ENCODE measurements around the gene QRICH2.
"Not testable (repeated sequence)": the region's sequence is repeated elsewhere in the genome, so short reads cannot be mapped to it uniquely, and the experiment has no call there.

The QRICH2 gene, protein sequence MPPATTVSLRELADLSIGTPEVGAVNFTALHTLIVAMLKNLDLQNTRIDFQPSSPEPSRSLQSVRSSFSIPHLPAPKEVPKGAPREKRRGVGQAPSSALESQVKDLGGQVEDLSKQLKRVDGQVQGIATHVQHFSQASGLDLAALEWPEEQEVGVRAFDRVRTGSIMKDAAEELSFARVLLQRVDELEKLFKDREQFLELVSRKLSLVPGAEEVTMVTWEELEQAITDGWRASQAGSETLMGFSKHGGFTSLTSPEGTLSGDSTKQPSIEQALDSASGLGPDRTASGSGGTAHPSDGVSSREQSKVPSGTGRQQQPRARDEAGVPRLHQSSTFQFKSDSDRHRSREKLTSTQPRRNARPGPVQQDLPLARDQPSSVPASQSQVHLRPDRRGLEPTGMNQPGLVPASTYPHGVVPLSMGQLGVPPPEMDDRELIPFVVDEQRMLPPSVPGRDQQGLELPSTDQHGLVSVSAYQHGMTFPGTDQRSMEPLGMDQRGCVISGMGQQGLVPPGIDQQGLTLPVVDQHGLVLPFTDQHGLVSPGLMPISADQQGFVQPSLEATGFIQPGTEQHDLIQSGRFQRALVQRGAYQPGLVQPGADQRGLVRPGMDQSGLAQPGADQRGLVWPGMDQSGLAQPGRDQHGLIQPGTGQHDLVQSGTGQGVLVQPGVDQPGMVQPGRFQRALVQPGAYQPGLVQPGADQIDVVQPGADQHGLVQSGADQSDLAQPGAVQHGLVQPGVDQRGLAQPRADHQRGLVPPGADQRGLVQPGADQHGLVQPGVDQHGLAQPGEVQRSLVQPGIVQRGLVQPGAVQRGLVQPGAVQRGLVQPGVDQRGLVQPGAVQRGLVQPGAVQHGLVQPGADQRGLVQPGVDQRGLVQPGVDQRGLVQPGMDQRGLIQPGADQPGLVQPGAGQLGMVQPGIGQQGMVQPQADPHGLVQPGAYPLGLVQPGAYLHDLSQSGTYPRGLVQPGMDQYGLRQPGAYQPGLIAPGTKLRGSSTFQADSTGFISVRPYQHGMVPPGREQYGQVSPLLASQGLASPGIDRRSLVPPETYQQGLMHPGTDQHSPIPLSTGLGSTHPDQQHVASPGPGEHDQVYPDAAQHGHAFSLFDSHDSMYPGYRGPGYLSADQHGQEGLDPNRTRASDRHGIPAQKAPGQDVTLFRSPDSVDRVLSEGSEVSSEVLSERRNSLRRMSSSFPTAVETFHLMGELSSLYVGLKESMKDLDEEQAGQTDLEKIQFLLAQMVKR (N-terminal part only)

DNA sequence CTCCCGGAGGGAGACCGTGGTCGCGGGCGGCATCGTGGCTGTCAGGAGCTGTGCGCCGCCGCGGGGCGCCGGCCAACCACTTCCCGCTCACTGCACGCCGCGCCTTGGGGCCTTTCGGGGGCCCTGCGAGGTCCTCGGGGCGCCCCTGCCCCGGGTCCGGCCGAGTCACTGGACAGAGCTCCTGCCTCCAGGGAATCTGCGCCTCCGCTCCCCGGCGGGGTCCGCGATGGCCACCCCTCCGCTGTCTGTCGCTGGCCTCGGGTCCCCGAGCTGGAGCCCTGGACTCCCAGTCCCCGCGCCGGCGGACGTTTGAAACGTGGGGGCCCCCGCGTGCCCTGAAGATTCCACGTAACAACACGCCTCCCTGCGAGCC lies at the start of gene QRICH2:
Gene QRICH2 (minus strand): TSS at position 311 of the 373 bp plus-strand sequence. CDS start 278 bp downstream, at position 33.
- no peak for FAIRE-seq

DNA sequence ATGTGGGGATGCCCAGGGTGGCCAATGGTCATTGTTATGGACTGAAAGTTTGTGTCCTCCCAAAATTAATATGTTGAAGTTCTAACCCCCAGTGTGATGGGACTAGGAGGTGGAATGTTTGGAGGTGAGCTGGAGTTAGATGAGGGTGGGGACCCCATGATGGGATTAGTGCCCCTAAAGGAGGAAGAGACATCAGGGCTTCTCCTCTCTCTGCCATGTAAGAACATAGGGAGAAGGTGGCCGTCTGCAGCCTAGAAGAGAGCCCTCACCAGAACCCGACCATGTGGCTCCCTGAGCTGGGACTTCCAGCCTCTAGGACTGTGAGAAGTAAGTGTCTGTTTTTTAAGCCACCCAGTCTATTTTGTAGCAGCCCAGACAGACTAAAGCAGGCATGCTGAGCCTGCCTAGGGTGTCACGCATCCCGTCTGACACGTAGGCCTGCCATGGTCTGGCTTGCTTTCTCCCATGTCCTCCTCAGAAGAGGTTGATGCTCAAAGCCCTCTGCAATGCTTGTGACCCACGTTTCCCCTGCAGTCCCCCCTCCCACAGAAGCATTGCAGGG lies 49.6 kb upstream of the QRICH2 start:
- FAIRE-seq, result no peak

DNA sequence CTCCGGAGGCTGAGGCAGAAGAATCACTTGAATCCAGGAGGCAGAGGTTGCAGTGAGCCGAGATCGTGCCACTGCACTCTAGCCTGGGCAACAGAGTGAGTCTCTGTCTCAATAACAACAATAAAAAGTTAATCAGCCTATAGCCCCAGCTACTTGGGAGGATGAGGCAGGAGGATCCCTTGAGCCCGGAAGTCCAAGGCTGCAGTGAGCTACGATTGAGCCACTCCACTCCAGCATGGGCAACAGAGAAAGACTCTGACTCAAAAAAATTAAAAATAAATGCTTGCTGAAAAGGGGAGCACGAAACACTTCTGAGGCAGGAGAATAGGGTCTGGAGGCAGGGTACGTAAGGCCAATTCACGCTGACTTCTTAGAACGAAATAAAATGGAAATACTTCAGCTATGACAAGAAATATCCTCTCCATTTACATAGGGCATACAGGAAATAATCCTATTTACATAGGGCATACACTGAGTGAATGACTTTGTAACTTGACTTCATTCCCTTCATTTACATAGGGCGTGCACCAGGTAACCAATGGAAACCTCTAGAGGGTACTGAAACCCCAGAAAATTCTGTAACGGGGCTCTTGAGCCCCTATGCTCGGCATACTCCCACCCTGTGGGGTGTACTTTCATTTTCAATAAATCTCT lies 48.9 kb upstream of the QRICH2 start:
- no peak for FAIRE-seq

DNA sequence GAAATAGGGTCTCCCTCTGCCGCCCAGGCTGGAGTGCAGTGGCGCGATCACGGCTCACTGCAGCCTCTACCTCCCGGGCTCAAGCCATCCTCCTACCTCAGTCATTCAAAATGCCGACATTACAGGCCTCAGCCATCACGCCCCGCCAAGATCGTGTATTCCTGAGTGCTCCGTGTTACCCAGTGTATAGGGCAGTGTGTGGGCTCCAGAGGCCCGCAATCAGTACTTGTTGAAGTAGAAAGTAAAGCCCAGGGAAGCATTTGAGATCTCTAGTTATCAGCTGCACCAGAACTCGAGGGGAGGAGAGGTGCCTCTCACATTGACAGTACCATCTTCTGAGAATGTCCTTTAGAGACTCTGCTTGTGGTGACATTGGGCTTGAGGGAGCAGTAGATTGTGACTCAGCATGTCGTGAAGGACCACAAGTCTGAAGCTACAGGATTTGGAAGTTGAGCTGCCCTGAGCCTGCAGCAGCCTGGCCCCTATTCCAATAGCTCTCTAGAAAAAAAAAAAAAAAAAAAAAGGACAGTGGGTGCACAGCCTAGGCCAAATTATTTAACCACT lies 46.8 kb upstream of the QRICH2 start:
- no peak for FAIRE-seq

DNA sequence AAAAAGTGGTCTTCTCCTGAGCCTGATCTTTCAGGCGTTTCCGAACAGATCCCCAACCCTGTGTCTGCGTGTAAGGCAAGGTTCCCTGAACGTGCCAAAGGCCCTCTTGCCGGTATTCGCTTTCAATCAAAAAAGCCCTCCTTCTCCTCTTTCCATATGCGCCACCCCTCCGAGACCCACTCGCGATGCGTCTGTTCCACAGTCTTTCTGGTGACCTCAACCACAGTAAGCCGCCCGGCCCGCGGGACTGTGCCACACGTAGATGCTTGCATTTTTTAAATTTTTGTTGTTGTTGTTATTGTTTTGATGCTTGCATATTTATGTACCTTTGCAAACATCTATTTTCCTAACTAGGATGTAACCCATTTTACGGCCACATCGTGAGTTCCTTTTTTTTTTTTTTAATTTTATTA lies 46.2 kb upstream of the QRICH2 start:
- FAIRE-seq, result no peak

DNA sequence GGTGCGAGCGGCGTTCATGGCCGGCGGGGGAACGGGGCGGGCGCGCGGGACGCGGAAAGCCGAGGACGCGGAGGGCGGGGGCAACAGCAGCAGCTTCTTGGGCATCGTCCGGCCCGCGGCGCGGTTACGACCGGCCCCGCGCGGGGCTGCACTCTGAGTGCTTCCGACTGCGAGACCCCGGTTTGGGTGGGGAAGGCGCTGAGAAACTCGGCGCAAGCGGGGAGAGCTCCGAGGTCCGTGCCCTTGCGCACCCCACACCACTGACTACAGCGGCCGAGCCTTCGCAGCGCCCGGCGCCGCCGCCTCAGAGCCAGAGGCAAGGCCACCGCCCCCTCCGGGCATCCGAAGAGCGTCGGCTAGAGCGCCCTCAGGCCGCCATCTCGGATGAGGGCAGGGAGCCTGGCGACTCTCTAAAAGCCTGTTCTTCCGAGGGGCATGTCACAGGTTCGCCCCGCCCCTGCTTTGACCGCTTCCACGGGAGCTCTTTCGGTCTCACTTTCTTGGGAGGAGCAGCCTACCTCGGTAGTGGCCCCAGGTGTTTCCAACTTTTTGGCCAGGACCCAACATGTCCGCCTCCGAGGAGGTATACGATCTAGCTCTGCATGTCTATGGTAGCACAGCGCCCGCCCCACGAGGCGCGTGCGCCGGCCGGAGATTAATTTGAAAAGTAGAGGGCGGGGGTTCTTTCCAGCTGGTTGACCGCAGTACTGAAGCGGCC lies 45.7 kb upstream of the QRICH2 start, which contains the start of gene PRPSAP1:
Gene PRPSAP1 (minus strand): TSS at position 318 of the 718 bp plus-strand sequence. CDS start 213 bp downstream, at position 105.
- FAIRE-seq, result no peak

DNA sequence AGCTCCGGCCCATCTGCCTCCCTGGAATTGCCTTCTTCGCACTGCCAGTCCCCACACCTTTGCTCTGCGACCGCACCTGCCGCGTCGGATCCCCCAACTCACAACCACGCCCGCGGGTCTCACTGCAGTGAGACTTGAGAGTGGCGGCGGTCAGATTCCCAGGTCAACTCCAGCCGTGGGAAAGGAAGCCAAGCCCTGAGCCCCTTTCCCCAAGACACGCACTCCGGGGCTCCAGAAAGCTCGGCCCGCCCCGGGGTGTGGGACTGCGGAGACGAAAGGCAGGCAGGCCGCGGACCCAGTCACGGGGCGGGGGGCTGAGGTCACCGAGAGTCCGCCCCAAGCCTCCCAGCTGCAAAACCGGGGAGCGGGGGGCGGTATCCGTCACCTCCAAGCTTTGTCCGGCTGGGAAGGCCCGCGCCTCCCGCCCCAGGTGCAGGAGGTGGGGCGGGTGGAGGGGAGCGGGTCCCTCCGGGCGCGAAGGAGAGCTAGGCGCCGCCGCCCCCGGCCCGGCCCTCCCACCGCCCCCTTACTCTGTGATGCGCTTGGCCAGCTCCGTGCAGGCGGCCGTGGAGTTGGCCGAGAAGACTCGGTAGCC lies 45.0 kb upstream of the QRICH2 start:
- no peak for FAIRE-seq

DNA sequence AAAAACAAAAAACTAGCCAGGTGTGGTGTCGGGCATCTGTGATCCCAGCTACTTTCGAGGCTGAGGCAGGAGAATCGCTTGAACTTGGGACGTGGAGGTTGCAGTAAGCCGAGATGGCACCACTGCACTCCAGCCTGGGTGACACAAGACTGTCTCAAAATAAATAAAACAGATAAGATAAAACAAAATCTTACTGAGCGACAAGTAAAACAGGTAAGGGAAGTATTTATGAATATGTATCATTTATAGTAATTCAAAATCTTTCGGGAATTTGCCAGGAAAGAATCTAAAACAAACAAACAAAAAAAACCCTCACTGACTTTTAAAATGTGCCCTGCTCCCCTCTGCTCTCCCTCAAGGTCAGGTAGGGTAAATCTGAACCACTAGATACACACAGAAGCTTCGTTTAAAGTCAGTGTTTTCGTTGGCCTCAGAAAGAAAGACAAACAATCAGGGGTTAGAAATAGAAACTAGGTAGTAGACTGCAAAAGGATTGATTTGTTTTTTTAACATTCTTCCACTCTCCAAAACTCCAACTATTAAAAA lies 43.5 kb upstream of the QRICH2 start:
- no peak for FAIRE-seq

DNA sequence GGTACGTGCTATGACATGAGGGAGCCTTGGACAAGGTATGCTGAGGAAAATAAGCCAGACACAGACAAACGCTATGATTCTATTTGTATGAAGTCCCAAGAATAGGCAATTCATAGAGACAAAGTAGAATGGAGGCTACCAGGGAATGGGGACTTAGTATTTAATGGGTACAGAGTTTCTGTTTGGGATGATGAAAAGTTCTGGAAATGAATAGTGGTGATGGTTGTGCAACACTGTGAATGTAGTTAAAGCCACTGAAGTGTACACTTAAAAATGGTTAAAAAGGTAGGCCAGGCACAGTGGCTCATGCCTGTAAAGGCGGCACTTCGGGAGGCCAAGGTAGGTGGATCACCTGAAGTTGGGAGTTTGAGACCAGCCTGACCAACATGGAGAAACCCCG lies 42.4 kb upstream of the QRICH2 start:
- FAIRE-seq, result no peak

DNA sequence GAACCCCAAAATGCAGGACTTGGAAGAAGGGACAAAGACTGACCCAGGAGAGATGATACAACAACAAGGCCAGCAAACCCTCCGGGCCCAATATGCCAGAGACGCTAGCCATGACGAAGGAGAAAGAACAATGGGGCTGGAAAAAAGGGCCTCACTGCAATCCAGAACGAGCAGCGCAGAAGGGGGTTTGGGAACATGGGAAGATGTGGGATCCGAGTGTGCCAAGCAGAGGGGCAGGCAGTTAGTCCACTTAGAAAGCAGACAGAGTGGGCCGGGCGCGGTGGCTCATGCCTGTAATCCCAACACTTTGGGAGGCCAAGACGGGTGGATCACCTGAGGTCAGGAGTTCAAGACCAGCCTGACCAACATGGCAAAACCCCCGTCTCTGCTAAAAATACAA lies 38.9 kb upstream of the QRICH2 start:
- FAIRE-seq, result not testable (repeated sequence)

DNA sequence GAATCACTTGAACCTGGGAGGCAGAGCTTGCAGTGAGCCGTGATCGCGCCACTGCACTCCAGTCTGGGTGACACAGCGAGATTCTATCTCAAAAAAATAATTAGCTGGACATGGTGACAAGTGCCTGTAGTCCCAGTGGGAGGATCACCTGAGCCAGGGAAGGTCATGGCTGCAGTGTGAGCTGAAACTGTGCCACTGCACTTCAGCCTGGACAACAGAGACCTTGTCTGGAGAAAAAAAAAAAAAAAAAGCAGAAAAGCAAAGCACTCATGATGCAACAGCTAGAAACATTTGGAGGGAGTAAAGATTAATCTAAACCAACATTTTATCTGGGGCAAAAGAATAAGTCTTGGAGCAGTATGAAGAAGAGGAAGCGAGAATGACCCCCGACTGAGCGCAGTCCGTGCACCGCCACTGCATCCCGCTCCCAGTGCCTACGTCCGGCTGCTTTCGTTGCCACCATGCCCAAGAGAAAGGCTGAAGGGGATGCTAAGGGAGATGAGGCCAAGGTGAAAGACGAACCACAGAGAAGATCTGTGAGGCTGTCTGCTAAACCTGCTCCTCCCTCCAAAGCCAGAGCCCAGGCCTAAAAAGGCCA lies 37.4 kb upstream of the QRICH2 start:
- no peak for FAIRE-seq

DNA sequence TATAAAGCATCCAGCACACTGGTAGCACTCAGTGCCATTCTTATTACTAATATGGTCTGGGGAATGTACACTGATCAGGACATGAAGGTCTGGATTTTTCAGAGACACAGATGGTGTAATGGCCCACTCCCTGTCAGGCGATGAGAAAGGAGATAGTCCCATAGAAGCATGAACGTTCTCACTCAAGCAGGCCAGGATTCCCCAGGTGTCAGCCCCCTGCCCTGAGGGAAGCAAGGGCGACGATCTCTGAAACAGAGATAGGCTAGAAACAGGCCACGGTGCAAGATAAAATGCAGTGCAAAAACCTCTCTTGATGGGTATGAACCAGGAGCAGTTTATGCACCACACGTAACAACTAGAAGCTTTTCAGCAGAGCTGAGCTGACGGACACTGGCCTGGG lies 35.0 kb upstream of the QRICH2 start:
- no peak for FAIRE-seq

DNA sequence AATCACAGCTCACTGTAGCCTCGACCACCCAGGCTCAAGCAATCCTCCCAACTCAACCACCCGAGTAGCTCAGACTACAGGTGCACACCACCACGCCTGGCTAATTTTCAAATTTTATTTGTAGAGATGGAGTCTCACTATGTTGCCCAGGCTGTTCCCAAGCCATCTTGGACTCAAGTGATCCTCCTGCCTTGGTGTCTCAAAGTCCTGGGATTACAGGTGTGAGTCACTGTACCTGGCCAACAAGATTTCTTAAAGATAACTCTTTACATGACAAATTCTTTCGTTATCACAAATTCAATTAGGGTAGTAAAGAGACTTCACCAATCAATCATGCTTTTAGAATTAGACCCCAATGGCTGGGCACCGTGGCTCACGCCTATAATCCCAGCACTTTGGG lies 33.2 kb upstream of the QRICH2 start:
- no peak for FAIRE-seq

DNA sequence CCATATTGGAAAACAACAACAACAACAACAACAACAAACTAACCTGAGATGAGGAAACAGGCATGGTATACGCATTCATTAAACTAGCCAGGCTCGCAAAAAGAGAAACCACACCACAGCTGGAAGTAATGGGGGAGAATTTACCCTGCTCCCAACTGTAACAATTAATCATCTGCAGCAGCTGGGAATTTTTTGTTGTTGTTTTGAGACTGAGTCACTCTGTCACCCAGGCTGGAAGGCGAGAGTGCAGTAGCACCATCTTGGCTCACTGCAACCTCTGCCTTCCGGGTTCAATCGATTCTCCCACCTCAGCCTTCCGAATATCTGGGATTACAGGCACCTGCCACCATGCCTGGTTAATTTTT lies 29.3 kb upstream of the QRICH2 start:
- no peak for FAIRE-seq

DNA sequence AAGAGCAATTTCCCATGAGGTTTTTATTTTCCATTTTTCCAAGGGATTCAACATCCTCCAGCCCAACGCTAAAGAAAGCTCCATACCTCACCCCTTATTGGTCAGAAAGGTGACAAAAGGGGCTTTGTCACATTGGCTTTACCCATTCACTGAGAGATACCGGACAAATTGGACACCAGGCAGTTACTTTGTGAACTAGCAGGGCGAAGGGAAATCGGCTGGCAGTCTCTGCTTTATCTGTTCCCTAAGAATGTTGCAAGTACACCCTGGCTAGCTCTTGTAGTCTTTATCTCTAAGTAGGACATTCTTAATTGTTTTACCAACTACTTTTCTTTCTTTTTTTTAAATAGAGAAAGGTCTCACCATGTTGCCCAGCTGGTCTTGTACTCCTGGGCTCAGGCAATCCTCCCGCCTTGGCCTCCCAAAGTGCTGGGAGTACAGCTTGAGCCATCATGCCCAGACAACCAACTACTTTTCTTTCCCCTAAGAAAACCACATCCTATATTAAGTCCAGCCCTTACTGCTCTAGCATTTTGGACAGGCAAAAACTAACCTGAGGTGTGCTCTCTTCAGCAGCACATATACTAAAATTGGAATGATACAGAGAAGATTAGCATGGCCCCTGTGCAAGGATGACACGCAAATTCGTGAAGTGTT lies 28.8 kb upstream of the QRICH2 start:
- FAIRE-seq, result no peak

DNA sequence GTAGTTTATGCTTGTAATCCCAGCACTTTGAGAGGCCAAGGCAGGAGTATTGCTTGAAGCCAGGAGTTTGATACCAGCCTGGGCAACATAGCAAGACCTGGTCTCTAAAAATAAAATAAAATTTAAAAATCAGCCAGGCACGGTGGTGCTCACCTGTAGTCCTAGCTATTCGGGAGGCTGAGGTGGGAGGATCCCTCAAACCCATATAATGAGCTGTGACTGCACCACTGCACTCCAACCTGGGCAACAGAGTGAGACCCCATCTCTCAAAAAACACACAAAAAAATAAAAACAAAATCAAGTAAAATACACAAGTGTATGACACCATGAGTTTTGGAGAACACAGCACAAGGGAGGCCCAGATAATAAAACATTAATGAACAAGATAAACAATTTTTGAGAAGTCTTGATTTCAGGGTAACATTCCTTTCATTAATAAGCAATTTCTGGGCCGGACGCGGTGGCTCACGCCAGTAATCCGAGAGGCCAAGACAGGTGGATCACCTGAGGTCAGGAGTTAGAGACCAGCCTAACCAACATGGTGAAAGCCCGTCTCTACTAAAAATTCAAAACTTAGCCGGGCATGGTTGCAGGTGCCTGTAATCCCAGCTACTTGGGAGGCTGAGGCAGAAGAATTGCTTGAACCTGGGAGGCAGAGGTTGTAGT lies 27.8 kb upstream of the QRICH2 start:
- no peak for FAIRE-seq

DNA sequence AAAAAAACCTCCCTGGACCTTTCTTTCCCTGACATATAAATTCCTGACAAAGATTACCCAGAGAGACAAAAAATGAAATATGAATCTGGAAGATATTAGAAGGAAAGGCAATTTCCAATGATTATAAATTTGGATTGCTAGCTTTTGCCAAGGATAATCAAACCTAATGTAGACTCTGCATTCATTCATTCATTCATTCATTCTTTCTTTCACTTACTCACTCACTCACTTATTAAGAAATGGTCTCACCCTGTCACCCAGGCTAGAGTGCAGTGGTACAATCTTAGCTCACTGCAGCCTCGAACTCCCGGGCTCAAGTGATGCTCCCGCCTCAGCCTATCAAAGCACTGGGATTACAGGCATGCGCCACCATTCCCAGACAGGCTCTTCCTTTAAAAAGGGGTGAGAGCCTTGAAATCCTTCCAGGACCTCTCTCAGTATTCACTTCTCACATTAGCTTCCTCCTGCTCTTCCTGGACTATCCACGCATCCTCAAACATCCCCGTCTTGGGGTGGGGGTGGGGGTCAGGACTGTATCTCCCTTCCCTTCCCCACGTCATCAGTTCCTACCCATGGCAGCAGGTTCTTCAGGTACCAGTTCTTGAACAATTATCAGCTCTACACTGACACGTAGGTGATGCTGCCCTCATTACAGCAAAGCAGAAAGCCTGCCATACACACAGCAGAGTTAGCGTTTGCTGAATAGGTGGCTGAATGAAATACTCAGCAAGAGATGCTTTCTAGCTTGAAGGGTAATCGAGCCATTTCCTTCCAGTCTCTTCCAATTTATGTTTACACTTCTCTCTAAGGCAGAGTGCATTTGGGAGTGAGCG lies 25.8 kb upstream of the QRICH2 start:
- no peak for FAIRE-seq

DNA sequence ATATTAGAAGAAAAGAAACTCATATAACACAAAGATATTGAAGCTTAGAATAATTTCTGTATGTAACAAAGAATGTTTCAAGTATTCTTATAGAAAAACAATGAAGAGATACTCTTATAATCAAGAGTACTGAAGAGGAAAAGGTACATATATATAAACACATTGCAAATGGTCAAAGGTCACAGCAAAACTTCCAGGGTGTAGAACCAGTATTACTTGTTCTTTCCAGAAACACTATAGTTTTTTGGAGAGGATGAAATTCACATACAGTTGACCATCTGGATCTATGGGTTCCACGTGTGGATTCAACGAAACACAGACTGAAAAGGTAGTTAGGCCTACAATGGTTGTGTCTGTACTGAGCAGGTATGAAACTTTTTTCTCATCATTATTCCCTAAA lies 23.0 kb upstream of the QRICH2 start:
- no peak for FAIRE-seq

Measured in endometrium (tissue), 2 donors.